Measurements from ENCODE around the gene POLR2A.

DNA sequence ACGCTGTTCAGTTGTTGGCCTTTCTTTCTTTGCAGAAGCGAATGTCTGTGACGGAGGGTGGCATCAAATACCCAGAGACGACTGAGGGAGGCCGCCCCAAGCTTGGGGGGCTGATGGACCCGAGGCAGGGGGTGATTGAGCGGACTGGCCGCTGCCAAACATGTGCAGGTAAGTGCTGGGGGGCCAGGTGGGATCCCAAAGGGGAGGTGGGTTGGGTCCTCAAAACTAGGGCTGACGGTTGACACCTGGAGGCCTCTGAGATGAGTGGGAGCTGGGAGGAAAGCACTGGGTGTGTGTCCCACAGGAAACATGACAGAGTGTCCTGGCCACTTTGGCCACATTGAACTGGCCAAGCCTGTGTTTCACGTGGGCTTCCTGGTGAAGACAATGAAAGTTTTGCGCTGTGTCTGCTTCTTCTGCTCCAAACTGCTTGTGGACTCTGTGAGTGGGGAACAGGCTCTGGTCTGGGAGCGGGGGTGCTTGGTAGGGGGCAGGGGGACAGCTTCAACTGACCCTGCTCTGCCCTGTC lies 11.8 kb downstream of the POLR2A start:
- TF ChIP-seq CTCF (IDR thresholded peaks at IDR 0.05), result no peak
- TF ChIP-seq POLR2A (IDR thresholded peaks at IDR 0.05), result no peak

Data from Peyer's patch (tissue), 4 donors.